Panc1 (cell line): ENCODE measurements around the gene ANKRD7. TPM values are rescaled to one million over a fixed set of nuclear protein-coding genes. Genes with fewer than 3 reads are reported as not detected.

Source experiments
- ATAC-seq: fragments of 200-7000 bp; cut with Tn5 transposase; 2 replicates; pipeline ENCODE4 v1.9.1; 2020; ENCODE audit warnings: mild to moderate bottlenecking, moderate library complexity
- BruUV-seq: library from RNA; stranded (reverse); fragments of 400-500 nt; replicated peaks from 2 replicates; lab custom pipeline; 2021; lab: Mats Ljungman, UMichigan
- CTCF ChIA-PET: fragments of 300-600 bp; sonication (Branson Sonifier 250); formaldehyde crosslinking; loops from one replicate; lab custom pipeline; 2022; ENCODE audit warnings: antibody characterized with exemption; lab: Charles Lee
- POLR2A ChIA-PET: fragments of 300-600 bp; sonication (Branson Sonifier 250); formaldehyde crosslinking; loops from one replicate; lab custom pipeline; 2022; ENCODE audit warnings: antibody characterized with exemption; lab: Charles Lee
- DNase-seq: peaks from one replicate; pipeline ENCODE4 v3.0.0-alpha.2; 2010; ENCODE audit warnings: low read depth, low spot score
- H3K27ac ChIP-seq: 2 replicates; pipeline ENCODE4 v1.5.1; 2011; ENCODE audit warnings: mild to moderate bottlenecking, low read length, inconsistent platforms
- H3K27me3 ChIP-seq: fragments of 200-500 bp; sonication (Bioruptor generic); 2 replicates; pipeline ENCODE4 v1.6.0; 2014; ENCODE audit warnings: low read length, inconsistent platforms; ENCODE audit not compliant: control insufficient read depth, insufficient read depth
- H3K36me3 ChIP-seq: fragments of 200-500 bp; sonication (Bioruptor generic); 2 replicates; pipeline ENCODE4 v1.5.1; 2014; ENCODE audit warnings: inconsistent platforms, mild to moderate bottlenecking, low read length, moderate library complexity; ENCODE audit not compliant: control insufficient read depth, insufficient read depth
- H3K4me1 ChIP-seq: 2 replicates; pipeline ENCODE4 v1.5.1; 2011; ENCODE audit warnings: inconsistent platforms, mild to moderate bottlenecking, low read length, moderate library complexity; ENCODE audit not compliant: control insufficient read depth, insufficient read depth
- H3K4me3 ChIP-seq, 2 experiments: 2 replicates each; pipeline ENCODE4 v1.5.1; 2011 to 2012; ENCODE audit warnings: low read depth in 2 of 2, low read length in 2 of 2, mild to moderate bottlenecking in 2 of 2, inconsistent platforms in 1 of 2, moderate library complexity in 1 of 2
- H3K9me3 ChIP-seq: fragments of 200-500 bp; sonication (Bioruptor generic); 2 replicates; pipeline ENCODE4 v1.5.1; 2014; ENCODE audit warnings: low read depth, mild to moderate bottlenecking, inconsistent platforms, low read length, moderate library complexity; ENCODE audit not compliant: control insufficient read depth, insufficient read depth
- CTCF ChIP-seq: fragments of 450-650 bp; IDR thresholded peaks from 2 replicates; pipeline ENCODE4 v1.5.1; 2017; ENCODE audit warnings: mild to moderate bottlenecking
- POLR2AphosphoS5 ChIP-seq: IDR thresholded peaks from 2 replicates; pipeline ENCODE4 v1.6.1; 2012; ENCODE audit warnings: mild to moderate bottlenecking, low read depth, low read length, moderate library complexity
- REST ChIP-seq, 2 experiments: IDR thresholded peaks; 2 replicates each; pipeline ENCODE4 v1.6.1; 2011 to 2012; ENCODE audit warnings: low read depth in 2 of 2, control low read depth in 1 of 2, low read length in 1 of 2, mild to moderate bottlenecking in 1 of 2, moderate library complexity in 1 of 2; ENCODE audit not compliant: insufficient read depth in 1 of 2
- SIN3A ChIP-seq: IDR thresholded peaks from 2 replicates; pipeline ENCODE4 v1.6.1; 2012; ENCODE audit warnings: low read depth, mild to moderate bottlenecking, low read length, moderate library complexity, borderline replicate concordance; ENCODE audit not compliant: insufficient read depth
- TCF7L2 ChIP-seq: IDR thresholded peaks from 2 replicates; pipeline ENCODE4 v1.6.1; 2011; ENCODE audit warnings: mild to moderate bottlenecking, low read depth, low read length, inconsistent platforms
- in situ Hi-C: cut with HindIII; loops from 2 replicates; pipeline ENCODE4 v1.10.0; 2016; ENCODE audit warnings: low sequenced_read_pairs, low pct_unique_long_range_greater_than_20kb
- intact Hi-C: fragments of 100-400 bp; cut with micrococcal nuclease; formaldehyde crosslinking; loops from one replicate; pipeline ENCODE4 v1.10.0; 2022; ENCODE audit not compliant: unreplicated experiment
- total RNA-seq: library from RNA; stranded (reverse); gene quantifications from one replicate; pipeline ENCODE4 v1.2.1, GENCODE V29; 2021; ENCODE audit not compliant: unreplicated experiment

Gene ANKRD7
- total RNA-seq, 1 experiment from 2014 or later, result 1.0 TPM

GRCh38 chr7:118183428-118183785 is 41.1 kb upstream of the ANKRD7 start:
- peak overlapping the region; percentile 89 to 90 for H3K4me3 ChIP-seq
- ChIA-PET POLR2A (no interaction called here), CTCF (no interaction called here)
- in situ Hi-C loops, result no loop called here
- DNase-seq (no peak), ATAC-seq (peak; percentile 31)
- TF ChIP-seq REST (IDR thresholded peaks at IDR 0.05; ENCODE audit: insufficient read depth in 1 of 2, low read depth in 2 of 2, low read length in 1 of 2) (no peak), CTCF (no peak), TCF7L2 (no peak), SIN3A (no peak), POLR2AphosphoS5 (no peak)
- H3K4me1 ChIP-seq, result peaks cover 15% of the 10 kb centered on the region
- BruUV-seq, result TSS peak; percentile 99
- intact Hi-C loops, result no loop called here
- H3K27ac ChIP-seq, result peak overlapping the region; percentile 99
- H3K27me3 ChIP-seq, result no peaks in the 10 kb centered on the region
- peaks cover 18% of the 10 kb centered on the region for H3K36me3 ChIP-seq
- H3K9me3 ChIP-seq, result no peaks in the 10 kb centered on the region

- no TSS peak for BruUV-seq
- ChIA-PET POLR2A (no interaction called here), CTCF (no interaction called here)
- Histone ChIP-seq H3K4me3 (peak within 1 kb of the TSS; percentile 89 to 90), H3K27me3 (no peaks in the 10 kb centered on the region), H3K4me1 (peaks cover 15% of the 10 kb centered on the region), H3K9me3 (no peaks in the 10 kb centered on the region), H3K27ac (peak within 1 kb of the TSS; percentile 99), H3K36me3 (peaks cover 22% of the 10 kb centered on the region)
- peak; percentile 99 for ATAC-seq
- peak; percentile 99 for DNase-seq
- TF ChIP-seq CTCF (no peak), TCF7L2 (no peak), REST (IDR thresholded peaks at IDR 0.05; ENCODE audit: insufficient read depth in 1 of 2, low read depth in 2 of 2, low read length in 1 of 2) (no peak; a peak in 2 of 4 replicates), POLR2AphosphoS5 (peak; percentile 92), SIN3A (peak; percentile 83)
- in situ Hi-C loops, result no loop called here
- intact Hi-C loops, result no loop called here
Measured at GRCh38 chr7:118183786-118184564, 40.5 kb upstream of the ANKRD7 start, which contains the start of gene LSM8. Gene LSM8, plus strand, starts transcription at chr7:118184164. Its CDS starts 60 bp downstream, at chr7:118184224.
